GM19025 (cell line): ENCODE data around the gene GLT8D2.

Source experiments
- ATAC-seq: cut with Tn5 transposase; IDR thresholded peaks from one replicate; pipeline ENCODE4 v1.9.1; 2021; ENCODE audit warnings: mild to moderate bottlenecking, low read depth, moderate library complexity; ENCODE audit not compliant: unreplicated experiment

GLT8D2 gene

GRCh38 chr12:103957865-103958388 lies 92.1 kb downstream of the GLT8D2 start:
- ATAC-seq, result no peak

GRCh38 chr12:103956509-103957027 lies 93.4 kb downstream of the GLT8D2 start:
- ATAC-seq, result peak; percentile 25

- no peak for ATAC-seq
Observed at GRCh38 chr12:103955811-103956508, 94.0 kb downstream of the GLT8D2 start.

- ATAC-seq, result no peak
Observed at GRCh38 chr12:103952497-103952896, 97.5 kb downstream of the GLT8D2 start.

GRCh38 chr12:103948746-103949406 lies 101.1 kb downstream of the GLT8D2 start:
- ATAC-seq, result no peak

- no peak for ATAC-seq
Observed at GRCh38 chr12:103947871-103948555, 102.0 kb downstream of the GLT8D2 start.

- no peak for ATAC-seq
Observed at GRCh38 chr12:103944964-103945363, 105.0 kb downstream of the GLT8D2 start.
